KOPT-K1 (cell line): ENCODE data around the gene CHRNA7.

Source experiments
- H3K27ac ChIP-seq: fragments of 200-600 bp; sonication (generic); 2 replicates; pipeline ENCODE4 v1.5.1; 2016; ENCODE audit warnings: antibody characterized with exemption, mild to moderate bottlenecking, low read depth, low read length; ENCODE audit not compliant: poor library complexity, severe bottlenecking
- H3K36me3 ChIP-seq: fragments of 200-600 bp; sonication (generic); 2 replicates; pipeline ENCODE4 v1.5.1; 2017; ENCODE audit warnings: antibody characterized with exemption, mild to moderate bottlenecking, low read length, moderate library complexity; ENCODE audit not compliant: insufficient read depth
- H3K9me3 ChIP-seq: fragments of 200-600 bp; sonication (generic); 2 replicates; pipeline ENCODE4 v1.5.1; 2017; ENCODE audit warnings: antibody characterized with exemption, low read length, mild to moderate bottlenecking; ENCODE audit not compliant: insufficient read depth, poor library complexity, severe bottlenecking

The CHRNA7 gene

DNA sequence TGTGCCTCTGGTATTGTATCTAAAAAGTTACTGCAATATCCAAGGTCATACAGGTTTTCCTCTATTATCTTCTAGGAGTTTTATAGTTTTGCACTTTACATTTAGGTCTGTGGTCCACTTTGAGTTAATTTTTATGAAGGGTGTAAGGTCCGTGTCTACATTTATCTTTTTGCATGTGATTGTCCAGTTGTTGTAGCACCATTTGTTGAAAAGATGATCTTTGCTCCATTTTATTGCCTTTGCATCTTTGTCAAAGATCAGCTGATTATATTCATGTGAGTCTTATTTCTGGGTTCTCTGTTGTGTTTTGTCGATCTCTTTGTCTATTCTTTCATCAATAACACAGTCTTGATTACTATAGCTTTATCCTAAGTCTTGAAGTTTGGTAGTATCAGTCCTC lies 6.7 kb downstream of the CHRNA7 start:
- H3K36me3 ChIP-seq, result no peaks in the 10 kb centered on the region
- no peaks in the 10 kb centered on the region for H3K9me3 ChIP-seq
- no peak overlapping the region for H3K27ac ChIP-seq

DNA sequence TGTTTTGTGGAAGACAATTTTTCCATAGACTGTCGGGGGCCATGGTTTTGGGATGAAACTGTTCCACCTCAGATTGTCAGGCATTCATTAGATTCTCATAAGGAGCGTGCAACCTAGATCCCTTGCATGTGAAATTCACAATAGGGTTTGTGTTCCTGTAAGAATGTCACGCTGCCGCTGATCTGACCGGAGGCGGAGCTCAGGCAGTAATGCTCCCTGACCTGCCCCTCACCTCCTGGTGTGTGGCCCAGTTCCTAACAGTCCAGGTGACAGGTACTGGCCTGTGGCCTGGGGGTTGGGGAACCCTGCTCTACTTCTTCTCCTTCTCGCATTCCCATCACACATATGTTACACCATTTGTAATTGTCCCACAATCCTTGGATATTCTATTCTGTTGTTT lies 11.0 kb downstream of the CHRNA7 start:
- Histone ChIP-seq H3K36me3 (no peaks in the 10 kb centered on the region), H3K27ac (no peak overlapping the region)

DNA sequence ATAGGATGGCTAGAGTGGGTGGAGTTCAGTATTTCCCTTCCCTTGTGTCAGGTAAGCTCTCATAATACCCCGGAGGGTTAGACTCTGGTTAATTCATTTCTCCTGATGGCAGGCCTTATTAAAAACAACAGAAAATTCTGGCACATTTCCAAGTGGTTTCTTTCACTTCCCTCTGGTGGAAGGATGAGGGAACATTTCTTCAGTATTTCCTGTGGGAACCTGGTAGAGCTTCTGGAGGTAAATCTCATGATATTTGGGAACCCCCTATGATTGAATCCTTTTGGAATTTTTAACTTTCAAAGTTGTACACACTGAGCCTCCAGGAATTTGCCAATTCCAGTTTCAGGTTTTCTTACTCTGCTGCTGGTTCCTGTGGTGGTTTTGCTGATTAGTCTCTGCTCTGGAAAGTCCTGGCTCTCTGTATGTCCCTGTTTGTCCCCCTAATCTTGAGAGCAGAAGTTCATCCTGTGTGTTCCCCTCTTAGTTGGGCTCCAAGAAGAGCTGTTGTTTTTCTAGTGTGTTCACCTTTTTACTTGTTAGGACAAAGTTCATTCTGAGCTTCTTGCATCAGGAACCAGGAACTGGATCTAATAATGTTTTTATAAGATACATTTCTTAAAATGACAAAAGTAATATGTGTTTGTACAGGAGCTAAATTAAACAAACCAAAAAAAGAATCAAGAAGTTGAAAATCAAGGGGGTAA lies 12.1 kb downstream of the CHRNA7 start:
- Histone ChIP-seq H3K36me3 (no peaks in the 10 kb centered on the region), H3K9me3 (no peaks in the 10 kb centered on the region), H3K27ac (no peak overlapping the region)

More for the DNA sequence above, 11.0 kb downstream of the CHRNA7 start:
- H3K9me3 ChIP-seq, result no peaks in the 10 kb centered on the region

- Histone ChIP-seq H3K36me3 (no peaks in the 10 kb centered on the region), H3K9me3 (no peaks in the 10 kb centered on the region), H3K27ac (no peak overlapping the region)
These were observed 23.4 kb downstream of the CHRNA7 start for GRCh38 chr15:32053719-32054118.

- Histone ChIP-seq H3K27ac (no peak overlapping the region), H3K36me3 (no peaks in the 10 kb centered on the region), H3K9me3 (no peaks in the 10 kb centered on the region)
These were observed 27.6 kb downstream of the CHRNA7 start for GRCh38 chr15:32057876-32058425.

DNA sequence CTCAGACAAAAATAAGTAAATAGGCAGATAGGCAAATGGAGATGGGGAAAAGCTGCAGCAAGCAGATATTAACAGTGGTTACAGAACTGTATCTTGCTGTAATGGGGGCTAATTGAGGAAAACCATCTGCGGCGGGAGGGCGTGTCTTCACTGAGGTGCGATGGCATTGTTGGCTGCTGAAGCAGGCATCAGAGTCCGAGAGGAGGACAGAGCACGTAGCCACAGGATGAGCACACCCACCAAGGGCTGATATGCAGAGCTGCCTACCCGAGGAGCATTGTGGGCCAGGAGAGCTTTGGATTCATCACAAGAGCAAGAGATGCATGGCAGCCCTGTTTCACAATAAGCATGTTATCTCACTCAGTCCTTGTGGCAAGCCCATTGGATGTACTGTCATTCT lies 30.4 kb downstream of the CHRNA7 start:
- no peaks in the 10 kb centered on the region for H3K36me3 ChIP-seq
- no peaks in the 10 kb centered on the region for H3K9me3 ChIP-seq
- no peak overlapping the region for H3K27ac ChIP-seq

DNA sequence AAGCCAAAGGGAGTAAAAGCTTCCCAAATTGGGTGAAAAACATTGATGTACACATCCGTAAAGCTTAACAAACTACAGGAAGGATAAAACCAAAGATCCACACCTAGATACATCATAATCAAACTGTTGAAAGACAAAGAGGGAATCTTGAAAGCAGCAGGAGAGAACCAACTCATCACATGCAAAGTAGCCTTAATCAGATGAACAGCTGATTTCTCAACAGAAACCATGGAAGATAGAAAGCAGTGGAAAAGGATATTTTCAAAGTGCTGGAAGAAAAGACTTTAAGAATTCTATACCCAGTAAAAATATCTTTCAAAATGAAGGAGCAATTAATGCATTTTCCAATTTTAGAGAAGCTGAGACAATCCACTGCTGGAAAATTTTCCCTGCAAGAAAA lies 36.8 kb downstream of the CHRNA7 start:
- Histone ChIP-seq H3K9me3 (peaks cover 12% of the 10 kb centered on the region), H3K27ac (no peak overlapping the region), H3K36me3 (no peaks in the 10 kb centered on the region)

DNA sequence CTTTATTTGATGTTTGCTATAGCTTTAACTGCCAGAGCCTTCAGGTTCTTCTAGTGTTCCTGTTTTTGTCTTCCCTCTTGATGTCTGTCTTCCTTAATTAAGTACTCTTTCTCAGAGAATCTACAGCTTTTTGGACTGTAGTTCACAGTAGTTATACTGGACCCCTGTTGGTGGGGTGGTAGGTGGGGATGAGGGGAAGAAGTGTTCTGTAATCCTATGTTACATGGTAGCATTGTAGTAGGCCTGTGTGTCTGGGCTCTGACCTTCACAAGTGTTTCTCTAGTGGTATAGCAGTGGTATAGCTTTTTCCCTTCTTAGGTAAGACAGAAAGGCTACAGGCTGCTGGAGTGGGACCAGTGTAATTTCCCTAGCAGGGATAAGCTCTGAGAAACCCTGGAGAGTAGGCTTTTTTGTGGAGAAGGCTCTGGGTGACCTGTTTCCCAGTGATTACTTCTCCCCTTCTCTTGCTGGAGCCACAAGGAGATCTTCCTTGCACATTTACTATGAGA lies 59.6 kb downstream of the CHRNA7 start:
- H3K36me3 ChIP-seq, result no peaks in the 10 kb centered on the region

GRCh38 chr15:32091505-32092380 lies 61.4 kb downstream of the CHRNA7 start:
- H3K9me3 ChIP-seq, result no peaks in the 10 kb centered on the region
- no peaks in the 10 kb centered on the region for H3K36me3 ChIP-seq
- no peak overlapping the region for H3K27ac ChIP-seq

More for the DNA sequence above, 59.6 kb downstream of the CHRNA7 start:
- Histone ChIP-seq H3K9me3 (no peaks in the 10 kb centered on the region), H3K27ac (no peak overlapping the region)

GRCh38 chr15:32096213-32096612 lies 65.9 kb downstream of the CHRNA7 start:
- no peaks in the 10 kb centered on the region for H3K9me3 ChIP-seq
- H3K27ac ChIP-seq, result no peak overlapping the region
- no peaks in the 10 kb centered on the region for H3K36me3 ChIP-seq

DNA sequence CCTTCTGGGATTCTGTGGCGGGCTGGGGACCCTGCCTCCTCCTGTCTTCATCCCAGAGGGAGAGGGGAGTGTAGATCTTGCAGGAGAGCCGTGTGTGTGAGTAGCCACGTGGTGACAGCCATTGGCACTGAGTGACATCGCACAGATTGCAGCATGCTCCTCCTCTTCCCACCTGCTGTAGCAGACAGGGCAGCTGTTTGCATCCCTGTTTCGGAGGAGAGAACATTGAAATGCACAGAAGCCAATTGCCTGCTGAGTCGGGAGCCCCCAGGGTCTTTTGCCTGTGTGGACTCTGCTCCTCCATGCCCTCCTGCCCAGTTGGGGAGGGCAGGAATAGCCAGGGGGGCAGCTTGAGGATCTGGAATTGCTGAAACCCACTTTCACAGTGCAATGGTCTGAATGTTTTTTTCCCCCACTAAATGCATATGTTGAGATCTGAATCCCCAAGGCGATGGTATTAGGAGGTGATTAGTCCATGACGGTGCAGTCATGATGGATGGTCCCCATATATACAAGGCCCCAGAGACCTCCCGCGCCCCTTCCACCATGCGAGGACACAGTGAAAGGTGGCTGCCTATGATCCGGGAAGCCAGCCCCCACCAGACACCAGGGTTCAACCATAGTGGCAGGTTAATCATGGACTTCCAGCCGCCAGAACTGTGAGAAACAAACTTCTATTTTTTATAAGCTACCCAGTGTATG lies 66.8 kb downstream of the CHRNA7 start:
- no peaks in the 10 kb centered on the region for H3K36me3 ChIP-seq
- H3K27ac ChIP-seq, result no peak overlapping the region
- H3K9me3 ChIP-seq, result no peaks in the 10 kb centered on the region

DNA sequence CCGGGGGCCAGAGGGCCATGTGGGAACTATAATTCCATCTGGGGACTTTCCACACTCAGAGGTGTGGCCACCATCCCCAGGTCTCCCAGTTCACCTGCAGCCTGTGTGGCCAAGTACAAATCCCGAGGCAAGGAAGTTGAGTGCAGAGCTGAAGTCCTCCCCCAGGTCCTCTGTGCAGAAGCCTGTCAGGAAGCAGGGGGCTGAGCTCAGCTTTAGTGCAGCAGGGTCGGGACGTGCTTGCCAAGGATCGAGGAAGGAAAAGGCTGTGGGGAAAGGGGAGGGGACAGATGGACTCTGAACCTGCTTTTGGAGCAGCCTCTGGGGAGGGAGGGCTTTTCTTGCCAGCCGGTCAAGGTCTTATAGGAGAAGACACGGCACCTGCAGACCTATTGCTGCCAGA lies 67.7 kb downstream of the CHRNA7 start:
- no peaks in the 10 kb centered on the region for H3K36me3 ChIP-seq
- no peaks in the 10 kb centered on the region for H3K9me3 ChIP-seq
- no peak overlapping the region for H3K27ac ChIP-seq

DNA sequence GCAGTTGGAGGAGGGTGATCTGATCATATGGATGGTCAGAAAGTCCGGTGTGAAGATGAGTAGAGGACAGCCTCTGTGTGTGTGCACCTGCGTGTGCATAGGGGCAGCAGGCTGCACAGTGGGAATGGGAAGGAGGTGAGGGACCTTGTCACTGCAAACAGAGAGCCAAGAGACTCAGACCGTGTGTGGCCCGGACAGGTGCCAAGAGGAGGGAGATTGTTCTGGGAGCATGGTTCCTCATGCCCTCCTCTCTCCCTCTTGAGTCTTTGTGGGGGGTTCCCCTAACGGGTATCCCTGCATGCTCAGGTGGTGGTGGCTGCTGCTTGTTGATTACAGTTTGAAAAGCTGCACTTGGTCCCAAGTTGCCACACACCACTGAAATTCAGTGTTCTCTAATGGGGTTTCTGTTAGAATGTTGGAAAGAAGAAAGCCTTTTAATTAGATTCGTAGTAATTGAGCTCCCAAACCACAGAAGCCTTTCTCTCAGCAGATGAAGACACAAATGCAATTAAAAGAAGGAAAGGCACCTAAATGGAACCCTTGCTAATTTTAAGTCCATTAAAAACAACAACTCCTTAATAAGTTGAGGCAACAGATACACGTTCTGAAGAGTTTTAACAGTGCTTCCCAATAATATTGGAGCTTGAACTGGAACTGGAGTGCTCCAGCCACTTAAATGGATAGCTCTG lies 68.9 kb downstream of the CHRNA7 start:
- Histone ChIP-seq H3K9me3 (no peaks in the 10 kb centered on the region), H3K27ac (no peak overlapping the region), H3K36me3 (no peaks in the 10 kb centered on the region)

DNA sequence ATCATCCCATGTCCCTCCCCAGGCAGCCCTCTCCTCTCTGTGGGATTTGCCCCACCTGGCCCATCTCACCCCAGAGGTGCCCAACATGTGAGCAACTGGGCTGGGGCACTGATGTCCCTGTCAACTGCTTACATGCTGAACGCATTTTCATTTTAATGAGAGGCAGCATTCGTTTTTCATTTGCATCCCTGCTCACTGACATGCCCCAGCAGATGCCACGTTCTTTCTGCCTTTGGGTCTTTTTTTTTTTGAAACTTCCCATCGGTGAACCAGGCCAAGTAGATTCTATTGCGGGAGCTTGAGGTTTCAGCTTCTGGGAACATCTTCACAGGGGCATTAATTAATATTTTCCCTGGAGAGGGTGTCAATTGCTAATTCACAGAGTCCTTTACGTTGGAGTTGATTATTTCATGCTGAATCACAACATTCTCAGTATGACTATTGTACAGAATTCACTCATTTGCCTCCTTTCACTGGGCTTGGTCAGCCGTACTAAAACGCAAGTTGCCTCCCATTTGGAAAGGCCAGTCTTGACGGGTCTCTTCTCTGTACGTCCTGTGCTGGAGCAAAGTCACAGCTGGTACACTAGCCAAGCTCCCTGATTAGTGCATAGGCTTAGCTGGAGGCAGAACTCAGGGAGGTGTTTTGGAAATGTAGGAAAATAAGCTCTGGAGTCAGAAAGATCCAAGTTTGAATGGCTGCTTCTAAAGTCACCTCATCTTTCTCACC lies 69.8 kb downstream of the CHRNA7 start:
- Histone ChIP-seq H3K9me3 (no peaks in the 10 kb centered on the region), H3K27ac (no peak overlapping the region), H3K36me3 (no peaks in the 10 kb centered on the region)
